ENCODE results near the gene SDC4.
A peak's percentile ranks its signal among the peaks of the same experiment; 100 is the strongest.
"Not testable (repeated sequence)": the region's sequence is repeated elsewhere in the genome, so short reads cannot be mapped to it uniquely, and the experiment has no call there.

SDC4 gene

DNA sequence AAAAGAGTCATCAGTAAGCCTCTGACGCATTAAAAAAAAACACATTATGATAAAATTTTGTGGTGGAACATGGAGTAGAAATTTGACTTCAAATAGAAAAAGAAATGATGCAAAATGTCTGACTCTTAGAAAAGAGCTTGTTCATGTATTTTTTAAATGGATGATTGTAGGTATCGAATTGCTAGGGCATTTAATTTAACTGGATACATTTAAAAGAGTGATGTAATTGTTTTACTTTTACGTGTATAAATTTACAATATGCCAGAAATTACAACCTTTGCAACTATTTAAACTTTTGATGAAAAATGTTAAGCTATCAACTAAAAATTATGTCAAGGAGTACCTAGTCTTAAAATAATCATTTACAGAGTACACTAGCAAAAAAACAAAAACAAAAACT is 4.5 kb upstream of the SDC4 start:
- no peak for DNase-seq (ENCODE audit: low read depth)
- H3K4me3 ChIP-seq (ENCODE audit: control insufficient read depth, low read depth, low read length), result no peak overlapping the region
- no peak for TF ChIP-seq CTCF (IDR thresholded peaks at IDR 0.05; ENCODE audit: control insufficient read depth, insufficient read depth, low read depth, low read length, missing control alignments)

GRCh38 chr20:45350795-45351194 is 2.6 kb upstream of the SDC4 start:
- H3K4me3 ChIP-seq (ENCODE audit: control insufficient read depth, low read depth, low read length); DNase-seq (ENCODE audit: low read depth): not testable (repeated sequence)

GRCh38 chr20:45350217-45350616 is 2.0 kb upstream of the SDC4 start:
- no peak for DNase-seq (ENCODE audit: low read depth)
- H3K4me3 ChIP-seq (ENCODE audit: control insufficient read depth, low read depth, low read length), result no peak overlapping the region
- no peak for TF ChIP-seq CTCF (IDR thresholded peaks at IDR 0.05; ENCODE audit: control insufficient read depth, insufficient read depth, low read depth, low read length, missing control alignments)

DNA sequence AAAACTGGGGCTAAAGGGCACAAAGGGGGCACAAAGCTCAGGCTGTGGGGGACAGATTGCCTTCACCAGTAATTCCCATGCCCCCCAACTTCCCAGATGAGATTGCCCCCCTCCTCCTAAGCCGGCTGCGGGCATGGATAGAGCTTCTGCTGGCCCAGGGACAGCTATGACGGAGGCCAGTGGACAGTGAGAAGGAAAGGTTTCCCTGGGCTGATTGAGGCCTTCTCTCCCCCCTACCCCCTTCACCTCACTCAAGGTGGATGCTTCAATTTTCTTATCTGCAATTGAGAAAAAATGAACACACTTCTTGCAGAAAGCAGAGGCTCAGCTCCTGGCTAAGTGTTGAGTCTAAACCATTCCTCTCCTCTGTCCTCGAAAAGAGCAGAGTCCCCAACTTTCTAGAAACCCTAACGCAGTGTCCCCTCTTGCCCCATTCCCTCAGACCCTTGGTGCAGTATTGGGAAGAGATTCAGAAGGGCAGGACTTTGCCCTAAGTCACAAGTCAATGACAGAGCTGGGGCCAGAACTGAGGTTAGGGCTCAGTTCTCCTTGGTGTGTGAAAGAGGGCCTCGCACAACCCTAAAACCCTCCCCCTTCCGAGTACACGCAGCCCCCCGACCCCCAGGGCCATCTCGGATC is 808 bp downstream of the SDC4 start:
- H3K4me3 ChIP-seq (ENCODE audit: control insufficient read depth, low read depth, low read length), result peak overlapping the region; percentile 87
- no peak for TF ChIP-seq CTCF (IDR thresholded peaks at IDR 0.05; ENCODE audit: control insufficient read depth, insufficient read depth, low read depth, low read length, missing control alignments)
- DNase-seq (ENCODE audit: low read depth), result no peak

DNA sequence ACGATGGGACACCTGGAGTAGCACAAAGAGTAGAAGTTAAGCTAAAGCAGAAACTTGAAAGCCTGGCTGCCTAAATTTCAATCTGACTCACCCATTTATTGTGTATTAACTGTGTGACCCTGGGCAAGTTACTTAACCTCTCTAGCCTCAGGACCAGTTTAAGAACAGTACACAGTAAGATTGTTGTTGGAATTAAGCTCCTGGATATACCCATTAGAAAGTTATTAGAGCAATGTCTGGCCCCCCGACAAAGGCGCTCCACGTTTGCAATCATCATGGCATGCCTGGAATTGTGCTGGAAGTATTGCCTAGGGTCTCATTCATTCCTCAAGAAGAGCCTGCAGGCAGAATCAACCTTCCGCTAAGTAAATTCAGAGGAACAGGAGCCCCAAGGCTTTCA is 1.4 kb downstream of the SDC4 start:
- no peak for DNase-seq (ENCODE audit: low read depth)
- H3K4me3 ChIP-seq (ENCODE audit: control insufficient read depth, low read depth, low read length), result peak overlapping the region; percentile 87
- no peak for TF ChIP-seq CTCF (IDR thresholded peaks at IDR 0.05; ENCODE audit: control insufficient read depth, insufficient read depth, low read depth, low read length, missing control alignments)

- TF ChIP-seq CTCF (IDR thresholded peaks at IDR 0.05; ENCODE audit: control insufficient read depth, insufficient read depth, low read depth, low read length, missing control alignments), result no peak
- no peak for DNase-seq (ENCODE audit: low read depth)
- H3K4me3 ChIP-seq (ENCODE audit: control insufficient read depth, low read depth, low read length), result peak overlapping the region; percentile 87
Measured at GRCh38 chr20:45346291-45346718, 1.9 kb downstream of the SDC4 start.

- TF ChIP-seq CTCF (IDR thresholded peaks at IDR 0.05; ENCODE audit: control insufficient read depth, insufficient read depth, low read depth, low read length, missing control alignments), result no peak
- no peak for DNase-seq (ENCODE audit: low read depth)
- peak overlapping the region; percentile 87 for H3K4me3 ChIP-seq (ENCODE audit: control insufficient read depth, low read depth, low read length)
Measured at GRCh38 chr20:45345104-45345936, 2.9 kb downstream of the SDC4 start.
